GM12878 (cell line): ENCODE measurements around the gene NUDT16L1. TPM values are rescaled to one million over a fixed set of nuclear protein-coding genes. Genes with fewer than 3 reads are reported as not detected.

Source experiments
- ATAC-seq: fragments of 200-7000 bp; cut with Tn5 transposase; 3 replicates; pipeline ENCODE4 v1.9.1; 2020; ENCODE audit warnings: mild to moderate bottlenecking, moderate library complexity
- BruUV-seq: library from RNA; stranded (reverse); fragments of 400-500 nt; replicated peaks from 2 replicates; lab custom pipeline; 2021; lab: Mats Ljungman, UMichigan
- CTCF ChIA-PET: fragments of 300-600 bp; sonication (Branson Sonifier 250); formaldehyde crosslinking; extraction: SDS; loops from one replicate; lab custom pipeline; 2021; ENCODE audit warnings: inconsistent platforms; lab: Yijun Ruan, JAX
- POLR2A ChIA-PET: fragments of 350-600 bp; formaldehyde crosslinking; extraction: SDS; loops from one replicate; lab custom pipeline; 2021; ENCODE audit warnings: inconsistent platforms; lab: Charles Lee
- RAD21 ChIA-PET: fragments of 300-600 bp; sonication (Branson Sonifier 250); formaldehyde crosslinking; loops from one replicate; lab custom pipeline; 2023; ENCODE audit warnings: antibody characterized with exemption; ENCODE audit not compliant: unreplicated experiment; lab: Charles Lee
- SMC1A ChIA-PET: fragments of 300-600 bp; sonication (Branson Sonifier 250); formaldehyde crosslinking; loops from one replicate; lab custom pipeline; 2023; ENCODE audit not compliant: unreplicated experiment, uncharacterized antibody; lab: Charles Lee
- DNase-seq: peaks from one replicate; pipeline ENCODE4 v3.0.0-alpha.2; 2011; ENCODE audit warnings: low read depth, low spot score
- FAIRE-seq: peaks from 3 replicates; lab custom pipeline; 2011; peaks lifted over from hg19 to GRCh38; lab: Jason Lieb, UNC
- H2AFZ ChIP-seq: 2 replicates; pipeline ENCODE4 v1.6.0; 2011; ENCODE audit warnings: low read depth, low read length, control low read depth; ENCODE audit not compliant: control insufficient read depth
- H3K27ac ChIP-seq: 2 replicates; pipeline ENCODE4 v1.5.1; 2011; ENCODE audit warnings: control low read depth; ENCODE audit not compliant: control insufficient read depth, insufficient read depth
- H3K27me3 ChIP-seq, 2 experiments: replicated peaks in 1 of 2; 2 replicates each; pipeline versions ENCODE4 v1.6.0 to v1.6.1; 2011; ENCODE audit warnings: low read length in 1 of 2; ENCODE audit not compliant: control insufficient read depth in 2 of 2, insufficient read depth in 2 of 2
- H3K36me3 ChIP-seq, 2 experiments: 2 replicates each; pipeline ENCODE4 v1.5.1; 2011; ENCODE audit warnings: low read length in 1 of 2; ENCODE audit not compliant: control insufficient read depth in 2 of 2, insufficient read depth in 2 of 2
- H3K4me1 ChIP-seq: 2 replicates; pipeline ENCODE4 v1.6.1; 2011; ENCODE audit warnings: mild to moderate bottlenecking, low read length, moderate library complexity, mixed read lengths; ENCODE audit not compliant: control insufficient read depth, insufficient read depth
- H3K4me2 ChIP-seq: 2 replicates; pipeline ENCODE4 v1.6.0; 2011; ENCODE audit warnings: control low read depth; ENCODE audit not compliant: control insufficient read depth, insufficient read depth
- H3K4me3 ChIP-seq: fragments of 200-600 bp; sonication (generic); 2 replicates; pipeline ENCODE4 v1.5.1; 2016
- H3K79me2 ChIP-seq: 2 replicates; pipeline ENCODE4 v1.6.0; 2011; ENCODE audit warnings: low read length; ENCODE audit not compliant: control insufficient read depth, insufficient read depth
- H3K9ac ChIP-seq: 2 replicates; pipeline ENCODE4 v1.8.0; 2011; ENCODE audit warnings: low read length, control low read depth, mixed read lengths; ENCODE audit not compliant: control insufficient read depth, insufficient read depth
- H3K9me3 ChIP-seq: replicated peaks from 3 replicates; pipeline ENCODE4 v1.5.1; 2011; ENCODE audit warnings: mild to moderate bottlenecking, low read length; ENCODE audit not compliant: control insufficient read depth, insufficient read depth
- H4K20me1 ChIP-seq: 2 replicates; pipeline ENCODE4 v1.6.0; 2011; ENCODE audit not compliant: control insufficient read depth, insufficient read depth
- ASH2L ChIP-seq: fragments of 300-600, 200-600 bp; sonication (generic); IDR thresholded peaks from 2 replicates; pipeline ENCODE4 v1.6.1; 2017; ENCODE audit warnings: low read depth, mild to moderate bottlenecking, borderline replicate concordance
- CEBPB ChIP-seq, 2 experiments: fragments of 150-350 bp in 1 of 2; IDR thresholded peaks; 2 replicates each; pipeline ENCODE4 v1.6.1; 2012 to 2014; ENCODE audit warnings: low read depth in 2 of 2, low read length in 2 of 2, borderline replicate concordance in 1 of 2, inconsistent platforms in 1 of 2
- CREM ChIP-seq: IDR thresholded peaks from 2 replicates; pipeline ENCODE4 v1.6.1; 2014; ENCODE audit warnings: antibody characterized with exemption, low read depth
- ETV6 ChIP-seq, 2 experiments: fragments of 450-650 bp in 1 of 2; IDR thresholded peaks in 1 of 2; conservative IDR thresholded peaks in 1 of 2; 2 replicates each; pipeline ENCODE4 v1.6.1; 2014; ENCODE audit warnings: antibody characterized with exemption in 1 of 2, borderline replicate concordance in 1 of 2, low read depth in 1 of 2, mild to moderate bottlenecking in 1 of 2, moderate library complexity in 1 of 2
- HCFC1 ChIP-seq: fragments of 150-350 bp; IDR thresholded peaks from 2 replicates; pipeline ENCODE4 v1.6.1; 2014; ENCODE audit warnings: low read length
- IRF4 ChIP-seq: IDR thresholded peaks from 2 replicates; pipeline ENCODE4 v1.6.1; 2011; ENCODE audit warnings: low read depth, low read length
- LARP7 ChIP-seq: fragments of 450-650 bp; IDR thresholded peaks from 2 replicates; pipeline ENCODE4 v1.6.1; 2017; ENCODE audit warnings: mild to moderate bottlenecking
- MYC ChIP-seq: IDR thresholded peaks from 2 replicates; pipeline ENCODE4 v1.6.1; 2011; ENCODE audit warnings: mild to moderate bottlenecking, low read length, moderate library complexity, inconsistent platforms; ENCODE audit not compliant: insufficient read depth, insufficient replicate concordance, insufficient read length, severe bottlenecking
- RB1 ChIP-seq: fragments of 450-650 bp; formaldehyde crosslinking; IDR thresholded peaks from 2 replicates; pipeline ENCODE4 v1.6.1; 2017; ENCODE audit warnings: mild to moderate bottlenecking, borderline replicate concordance
- RELA ChIP-seq: fragments of 450-650 bp; IDR thresholded peaks from 2 replicates; pipeline ENCODE4 v1.8.0; 2014; ENCODE audit warnings: borderline replicate concordance; ENCODE audit not compliant: partially characterized antibody
- SIN3A ChIP-seq: IDR thresholded peaks from 2 replicates; pipeline ENCODE4 v1.6.1; 2012; ENCODE audit warnings: low read depth, low read length, improper control_type of control experiment
- TAF1 ChIP-seq: IDR thresholded peaks from 2 replicates; pipeline ENCODE4 v1.6.1; 2011; ENCODE audit warnings: mild to moderate bottlenecking, low read depth, low read length, borderline replicate concordance
- ZNF622 ChIP-seq: fragments of 450-650 bp; IDR thresholded peaks from 2 replicates; pipeline ENCODE4 v1.6.1; 2017; ENCODE audit warnings: mild to moderate bottlenecking, inconsistent platforms
- WGBS: methylation state at CpG from one replicate; pipeline ENCODE4 v1.1.6; 2016; ENCODE audit warnings: low lambda C conversion rate; ENCODE audit not compliant: insufficient replicate concordance, insufficient coverage; ENCODE audit errors: missing lambda C conversion rate; 5-methylcytosine and 5-hydroxymethylcytosine counted together
- in situ Hi-C: fragments of 300-500 bp; cut with MboI; formaldehyde crosslinking; loops from 9 replicates; pipeline ENCODE4 v1.14.3; 2018; ENCODE audit warnings: mixed read lengths
- intact Hi-C: fragments of 100-400 bp; cut with micrococcal nuclease; formaldehyde crosslinking; loops from one replicate; pipeline ENCODE4 v1.14.2; 2022; ENCODE audit not compliant: unreplicated experiment
- polyA plus RNA-seq, 11 experiments: library from polyadenylated mRNA; depleted of rRNA in 4 of 11; unstranded in 6 of 11; stranded (reverse) in 5 of 11; fragments of >200 nt; fragmentation: Nextera tagmentation in 4 of 11; fragmentation: Illumina TruSeq in 1 of 11; extraction: Ambion mirVana in 4 of 11; extraction: Trizol in 1 of 11; gene quantifications; 1 replicate in 1 of 11; 2 replicates in 10 of 11; pipeline versions ENCODE4 v1.2.1 to v1.2.3, GENCODE V29; 2011 to 2016; ENCODE audit warnings: inconsistent platforms in 2 of 11, missing spikeins in 2 of 11, low read depth in 1 of 11
- total RNA-seq, 4 experiments: library from RNA; depleted of rRNA in 3 of 4; stranded (reverse); fragments of >200 nt in 3 of 4; fragmentation: Illumina TruSeq in 1 of 4; extraction: Trizol in 1 of 4; gene quantifications; 2 replicates each; pipeline versions ENCODE4 v1.2.1 to v1.2.3, GENCODE V29; 2013 to 2021
- TF ChIP-seq, protein P1 (sequence below): fragments of 450-650 bp; IDR thresholded peaks from 2 replicates; pipeline ENCODE4 v1.6.1; 2017; ENCODE audit warnings: antibody characterized with exemption, mild to moderate bottlenecking, moderate library complexity
- TF ChIP-seq, protein P2 (sequence below): fragments of 450-650 bp; IDR thresholded peaks from 2 replicates; pipeline ENCODE4 v1.6.1; 2017; ENCODE audit warnings: borderline replicate concordance
- TF ChIP-seq, protein P3 (sequence below): fragments of 450-650 bp; formaldehyde crosslinking; IDR thresholded peaks from 2 replicates; pipeline ENCODE4 v1.4.0; 2022; ENCODE audit warnings: mild to moderate bottlenecking, moderate library complexity

The NUDT16L1 gene
- total and polyA plus RNA-seq, 10 of the 15 experiments (the other 5 are each of a cell fraction or from before 2014, with no cell fraction given): 1.4 to 77.7 (median 28.9) TPM

DNA sequence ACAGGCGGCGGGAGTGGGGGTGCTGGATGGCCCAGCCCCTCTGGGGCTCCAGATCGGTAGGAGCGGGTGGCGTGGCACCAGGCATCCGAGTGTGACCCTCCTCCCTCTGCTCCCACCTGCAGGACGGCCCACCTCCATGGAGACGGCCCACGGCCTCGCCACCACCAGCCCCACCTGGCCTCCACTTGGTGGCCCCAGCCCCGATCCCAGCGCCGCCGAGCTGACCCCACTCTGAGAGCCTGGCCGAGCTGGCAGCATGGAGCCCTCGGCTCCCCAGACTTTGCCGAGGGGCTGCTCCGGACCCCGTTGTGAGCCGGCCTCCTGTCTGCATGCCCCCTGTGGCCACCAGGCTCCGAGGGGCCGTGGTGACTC, 4.7 kb upstream of the NUDT16L1 start:
- no peak for ATAC-seq
- ChIA-PET RAD21 (no interaction called here), SMC1A (no interaction called here), CTCF (no interaction called here), POLR2A (interaction anchor here (0.6 kb wide), 1 partner anchor 309 kb away, joined by 4 read pairs; no protein-coding TSS in a partner anchor)
- Histone ChIP-seq H3K9me3 (no peaks in the 10 kb centered on the region), H3K27me3 (no peaks in the 10 kb centered on the region), H3K4me1 (peaks cover 7% of the 10 kb centered on the region), H3K4me3 (no peak overlapping the region), H2AFZ (no peak overlapping the region), H3K27ac (no peak overlapping the region), H3K79me2 (peaks cover under 1% of the 10 kb centered on the region; the same call in 1 of the 2 replicates), H4K20me1 (no peaks in the 10 kb centered on the region), H3K4me2 (no peak overlapping the region), H3K36me3 (peaks cover 0 to 20% of the 10 kb centered on the region in 2 experiments; a peak in 3 of 4 replicates), H3K9ac (no peak overlapping the region)
- no peak for FAIRE-seq
- in situ Hi-C loops (no loop called here), intact Hi-C loops (no loop called here)
- WGBS: 94% methylated on average over 22 of the region's 22 CpGs
- BruUV-seq: no TSS peak
- no peak for TF ChIP-seq ZNF622
- TF ChIP-seq ETV6 (conservative IDR thresholded peaks at IDR 0.05 in 1 of 2, IDR thresholded peaks at IDR 0.05 in 1 of 2; ENCODE audit: borderline replicate concordance in 1 of 2, low read depth in 1 of 2): no peak
- TF ChIP-seq, protein P1, sequence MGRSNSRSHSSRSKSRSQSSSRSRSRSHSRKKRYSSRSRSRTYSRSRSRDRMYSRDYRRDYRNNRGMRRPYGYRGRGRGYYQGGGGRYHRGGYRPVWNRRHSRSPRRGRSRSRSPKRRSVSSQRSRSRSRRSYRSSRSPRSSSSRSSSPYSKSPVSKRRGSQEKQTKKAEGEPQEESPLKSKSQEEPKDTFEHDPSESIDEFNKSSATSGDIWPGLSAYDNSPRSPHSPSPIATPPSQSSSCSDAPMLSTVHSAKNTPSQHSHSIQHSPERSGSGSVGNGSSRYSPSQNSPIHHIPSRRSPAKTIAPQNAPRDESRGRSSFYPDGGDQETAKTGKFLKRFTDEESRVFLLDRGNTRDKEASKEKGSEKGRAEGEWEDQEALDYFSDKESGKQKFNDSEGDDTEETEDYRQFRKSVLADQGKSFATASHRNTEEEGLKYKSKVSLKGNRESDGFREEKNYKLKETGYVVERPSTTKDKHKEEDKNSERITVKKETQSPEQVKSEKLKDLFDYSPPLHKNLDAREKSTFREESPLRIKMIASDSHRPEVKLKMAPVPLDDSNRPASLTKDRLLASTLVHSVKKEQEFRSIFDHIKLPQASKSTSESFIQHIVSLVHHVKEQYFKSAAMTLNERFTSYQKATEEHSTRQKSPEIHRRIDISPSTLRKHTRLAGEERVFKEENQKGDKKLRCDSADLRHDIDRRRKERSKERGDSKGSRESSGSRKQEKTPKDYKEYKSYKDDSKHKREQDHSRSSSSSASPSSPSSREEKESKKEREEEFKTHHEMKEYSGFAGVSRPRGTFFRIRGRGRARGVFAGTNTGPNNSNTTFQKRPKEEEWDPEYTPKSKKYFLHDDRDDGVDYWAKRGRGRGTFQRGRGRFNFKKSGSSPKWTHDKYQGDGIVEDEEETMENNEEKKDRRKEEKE: no peak
- TF ChIP-seq IRF4: no peak
- no peak for TF ChIP-seq TAF1
- TF ChIP-seq ASH2L: no peak
- TF ChIP-seq MYC: no peak
- no peak for TF ChIP-seq CEBPB (IDR thresholded peaks at IDR 0.05; ENCODE audit: borderline replicate concordance in 1 of 2, low read depth in 2 of 2, low read length in 2 of 2)
- TF ChIP-seq SIN3A: no peak
- no peak for TF ChIP-seq HCFC1
- TF ChIP-seq RELA: no peak
- TF ChIP-seq, protein P2, sequence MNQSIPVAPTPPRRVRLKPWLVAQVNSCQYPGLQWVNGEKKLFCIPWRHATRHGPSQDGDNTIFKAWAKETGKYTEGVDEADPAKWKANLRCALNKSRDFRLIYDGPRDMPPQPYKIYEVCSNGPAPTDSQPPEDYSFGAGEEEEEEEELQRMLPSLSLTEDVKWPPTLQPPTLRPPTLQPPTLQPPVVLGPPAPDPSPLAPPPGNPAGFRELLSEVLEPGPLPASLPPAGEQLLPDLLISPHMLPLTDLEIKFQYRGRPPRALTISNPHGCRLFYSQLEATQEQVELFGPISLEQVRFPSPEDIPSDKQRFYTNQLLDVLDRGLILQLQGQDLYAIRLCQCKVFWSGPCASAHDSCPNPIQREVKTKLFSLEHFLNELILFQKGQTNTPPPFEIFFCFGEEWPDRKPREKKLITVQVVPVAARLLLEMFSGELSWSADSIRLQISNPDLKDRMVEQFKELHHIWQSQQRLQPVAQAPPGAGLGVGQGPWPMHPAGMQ: no peak
- no peak for TF ChIP-seq RB1
- TF ChIP-seq LARP7: no peak
- no peak for TF ChIP-seq CREM
- TF ChIP-seq, protein P3, sequence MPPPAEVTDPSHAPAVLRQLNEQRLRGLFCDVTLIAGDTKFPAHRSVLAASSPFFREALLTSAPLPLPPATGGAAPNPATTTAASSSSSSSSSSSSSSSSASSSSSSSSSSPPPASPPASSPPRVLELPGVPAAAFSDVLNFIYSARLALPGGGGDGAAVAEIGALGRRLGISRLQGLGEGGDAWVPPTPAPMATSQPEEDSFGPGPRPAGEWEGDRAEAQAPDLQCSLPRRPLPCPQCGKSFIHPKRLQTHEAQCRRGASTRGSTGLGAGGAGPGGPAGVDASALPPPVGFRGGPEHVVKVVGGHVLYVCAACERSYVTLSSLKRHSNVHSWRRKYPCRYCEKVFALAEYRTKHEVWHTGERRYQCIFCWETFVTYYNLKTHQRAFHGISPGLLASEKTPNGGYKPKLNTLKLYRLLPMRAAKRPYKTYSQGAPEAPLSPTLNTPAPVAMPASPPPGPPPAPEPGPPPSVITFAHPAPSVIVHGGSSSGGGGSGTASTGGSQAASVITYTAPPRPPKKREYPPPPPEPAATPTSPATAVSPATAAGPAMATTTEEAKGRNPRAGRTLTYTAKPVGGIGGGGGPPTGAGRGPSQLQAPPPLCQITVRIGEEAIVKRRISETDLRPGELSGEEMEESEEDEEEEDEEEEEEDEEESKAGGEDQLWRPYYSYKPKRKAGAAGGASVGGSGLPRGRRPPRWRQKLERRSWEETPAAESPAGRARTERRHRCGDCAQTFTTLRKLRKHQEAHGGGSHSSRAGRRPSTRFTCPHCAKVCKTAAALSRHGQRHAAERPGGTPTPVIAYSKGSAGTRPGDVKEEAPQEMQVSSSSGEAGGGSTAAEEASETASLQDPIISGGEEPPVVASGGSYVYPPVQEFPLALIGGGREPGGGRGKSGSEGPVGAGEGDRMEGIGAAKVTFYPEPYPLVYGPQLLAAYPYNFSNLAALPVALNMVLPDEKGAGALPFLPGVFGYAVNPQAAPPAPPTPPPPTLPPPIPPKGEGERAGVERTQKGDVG (CRISPR knock-in tag): no peak
- no peak for DNase-seq
